ENCODE data around the gene MAPT.

GRCh38 chr17:46033392-46033791 is 139.0 kb downstream of the MAPT start:
- TF ChIP-seq, protein P1, sequence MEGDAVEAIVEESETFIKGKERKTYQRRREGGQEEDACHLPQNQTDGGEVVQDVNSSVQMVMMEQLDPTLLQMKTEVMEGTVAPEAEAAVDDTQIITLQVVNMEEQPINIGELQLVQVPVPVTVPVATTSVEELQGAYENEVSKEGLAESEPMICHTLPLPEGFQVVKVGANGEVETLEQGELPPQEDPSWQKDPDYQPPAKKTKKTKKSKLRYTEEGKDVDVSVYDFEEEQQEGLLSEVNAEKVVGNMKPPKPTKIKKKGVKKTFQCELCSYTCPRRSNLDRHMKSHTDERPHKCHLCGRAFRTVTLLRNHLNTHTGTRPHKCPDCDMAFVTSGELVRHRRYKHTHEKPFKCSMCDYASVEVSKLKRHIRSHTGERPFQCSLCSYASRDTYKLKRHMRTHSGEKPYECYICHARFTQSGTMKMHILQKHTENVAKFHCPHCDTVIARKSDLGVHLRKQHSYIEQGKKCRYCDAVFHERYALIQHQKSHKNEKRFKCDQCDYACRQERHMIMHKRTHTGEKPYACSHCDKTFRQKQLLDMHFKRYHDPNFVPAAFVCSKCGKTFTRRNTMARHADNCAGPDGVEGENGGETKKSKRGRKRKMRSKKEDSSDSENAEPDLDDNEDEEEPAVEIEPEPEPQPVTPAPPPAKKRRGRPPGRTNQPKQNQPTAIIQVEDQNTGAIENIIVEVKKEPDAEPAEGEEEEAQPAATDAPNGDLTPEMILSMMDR (IDR thresholded peaks at IDR 0.05; ENCODE audit: insufficient read depth, low read depth, low read length) = no peak
- no peak for TF ChIP-seq EZH2 (IDR thresholded peaks at IDR 0.05; ENCODE audit: insufficient read depth, low read length)

All from astrocyte (in vitro differentiated cells and primary cell).